ENCODE measurements around the gene TMEM198.

GRCh38 chr2:219538504-219538951 is 5.3 kb upstream of the TMEM198 start:
- TF ChIP-seq POLR2A (IDR thresholded peaks at IDR 0.05; ENCODE audit: low read depth, low read length) (no peak), CTCF (conservative IDR thresholded peaks at IDR 0.05; ENCODE audit: low read depth, low read length) (no peak), BHLHE40 (IDR thresholded peaks at IDR 0.05; ENCODE audit: low read depth, low read length) (no peak), RAD21 (IDR thresholded peaks at IDR 0.05; ENCODE audit: low read length) (no peak), MXI1 (IDR thresholded peaks at IDR 0.05; ENCODE audit: borderline replicate concordance, low read depth, low read length) (no peak), SMC3 (IDR thresholded peaks at IDR 0.05; ENCODE audit: low read depth, low read length) (no peak), USF2 (IDR thresholded peaks at IDR 0.05; ENCODE audit: low read depth, low read length) (no peak), RFX5 (IDR thresholded peaks at IDR 0.05; ENCODE audit: low read depth, low read length) (no peak), FOS (IDR thresholded peaks at IDR 0.05; ENCODE audit: low read depth, low read length) (no peak)

Measured in IMR-90 (cell line).